WERI-Rb-1 (cell line): Measurements from ENCODE around the gene FBLN1.

Source experiments
- DNase-seq: peaks from one replicate; pipeline ENCODE4 v3.0.0-alpha.2; 2020
- H3K27ac ChIP-seq: fragments of 250-450 bp; sonication (Bioruptor Pico); 2 replicates; pipeline ENCODE4 v1.5.1; 2020; ENCODE audit warnings: mild to moderate bottlenecking, moderate library complexity
- H3K27me3 ChIP-seq: fragments of 250-450 bp; sonication (Bioruptor Pico); 2 replicates; pipeline ENCODE4 v1.5.1; 2021; ENCODE audit warnings: mild to moderate bottlenecking, low read depth, moderate library complexity; ENCODE audit not compliant: insufficient read depth, severe bottlenecking
- H3K36me3 ChIP-seq: fragments of 250-450 bp; sonication (Bioruptor Pico); 2 replicates; pipeline ENCODE4 v1.5.1; 2020; ENCODE audit warnings: mild to moderate bottlenecking, moderate library complexity
- H3K4me3 ChIP-seq: 2 replicates; pipeline ENCODE4 v1.5.1; 2011; ENCODE audit warnings: low read depth, mild to moderate bottlenecking, control low read depth, low read length
- H3K9me3 ChIP-seq: fragments of 250-450 bp; sonication (Bioruptor Pico); 2 replicates; pipeline ENCODE4 v1.5.1; 2021; ENCODE audit warnings: mild to moderate bottlenecking, moderate library complexity; ENCODE audit not compliant: severe bottlenecking
- TF ChIP-seq, protein P1 (sequence below): IDR thresholded peaks from 2 replicates; pipeline ENCODE4 v1.5.1; 2011; ENCODE audit warnings: low read depth, mild to moderate bottlenecking, control low read depth, inconsistent platforms, low read length

FBLN1 gene

GRCh38 chr22:45546333-45547015 is 43.8 kb downstream of the FBLN1 start:
- no peak overlapping the region for H3K27ac ChIP-seq
- DNase-seq = no peak
- no peaks in the 10 kb centered on the region for H3K9me3 ChIP-seq
- no peaks in the 10 kb centered on the region for H3K27me3 ChIP-seq
- no peak overlapping the region for H3K4me3 ChIP-seq
- TF ChIP-seq, protein P1, sequence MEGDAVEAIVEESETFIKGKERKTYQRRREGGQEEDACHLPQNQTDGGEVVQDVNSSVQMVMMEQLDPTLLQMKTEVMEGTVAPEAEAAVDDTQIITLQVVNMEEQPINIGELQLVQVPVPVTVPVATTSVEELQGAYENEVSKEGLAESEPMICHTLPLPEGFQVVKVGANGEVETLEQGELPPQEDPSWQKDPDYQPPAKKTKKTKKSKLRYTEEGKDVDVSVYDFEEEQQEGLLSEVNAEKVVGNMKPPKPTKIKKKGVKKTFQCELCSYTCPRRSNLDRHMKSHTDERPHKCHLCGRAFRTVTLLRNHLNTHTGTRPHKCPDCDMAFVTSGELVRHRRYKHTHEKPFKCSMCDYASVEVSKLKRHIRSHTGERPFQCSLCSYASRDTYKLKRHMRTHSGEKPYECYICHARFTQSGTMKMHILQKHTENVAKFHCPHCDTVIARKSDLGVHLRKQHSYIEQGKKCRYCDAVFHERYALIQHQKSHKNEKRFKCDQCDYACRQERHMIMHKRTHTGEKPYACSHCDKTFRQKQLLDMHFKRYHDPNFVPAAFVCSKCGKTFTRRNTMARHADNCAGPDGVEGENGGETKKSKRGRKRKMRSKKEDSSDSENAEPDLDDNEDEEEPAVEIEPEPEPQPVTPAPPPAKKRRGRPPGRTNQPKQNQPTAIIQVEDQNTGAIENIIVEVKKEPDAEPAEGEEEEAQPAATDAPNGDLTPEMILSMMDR = no peak
- H3K36me3 ChIP-seq = peaks cover 90% of the 10 kb centered on the region

DNA sequence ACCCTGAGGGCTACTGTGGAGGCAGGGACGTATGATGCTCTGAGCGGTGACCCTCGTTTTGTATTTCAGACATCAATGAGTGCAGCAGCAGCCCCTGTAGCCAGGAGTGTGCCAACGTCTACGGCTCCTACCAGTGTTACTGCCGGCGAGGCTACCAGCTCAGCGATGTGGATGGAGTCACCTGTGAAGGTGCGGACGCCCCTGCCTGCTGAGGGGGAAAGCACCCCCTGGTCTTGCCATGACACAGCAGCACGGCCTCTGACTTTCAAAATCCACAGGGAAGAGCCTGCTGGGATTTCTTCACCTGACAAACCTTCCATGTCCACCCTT is 44.3 kb downstream of the FBLN1 start:
- H3K36me3 ChIP-seq = peaks cover 88% of the 10 kb centered on the region
- H3K4me3 ChIP-seq = no peak overlapping the region
- no peaks in the 10 kb centered on the region for H3K9me3 ChIP-seq
- no peak overlapping the region for H3K27ac ChIP-seq
- TF ChIP-seq, protein P1 = no peak
- H3K27me3 ChIP-seq = no peaks in the 10 kb centered on the region
- no peak for DNase-seq

GRCh38 chr22:45547731-45548130 is 45.0 kb downstream of the FBLN1 start:
- Histone ChIP-seq H3K9me3 (no peaks in the 10 kb centered on the region), H3K27me3 (no peaks in the 10 kb centered on the region), H3K27ac (no peak overlapping the region), H3K36me3 (peaks cover 86% of the 10 kb centered on the region), H3K4me3 (no peak overlapping the region)
- TF ChIP-seq, protein P1 = no peak
- no peak for DNase-seq

GRCh38 chr22:45548247-45548840 is 45.7 kb downstream of the FBLN1 start:
- DNase-seq = no peak
- Histone ChIP-seq H3K27ac (no peak overlapping the region), H3K36me3 (peaks cover 80% of the 10 kb centered on the region), H3K4me3 (no peak overlapping the region), H3K27me3 (no peaks in the 10 kb centered on the region), H3K9me3 (no peaks in the 10 kb centered on the region)
- TF ChIP-seq, protein P1 = no peak

- no peak for DNase-seq
- Histone ChIP-seq H3K27ac (no peak overlapping the region), H3K27me3 (no peaks in the 10 kb centered on the region), H3K36me3 (peaks cover 78% of the 10 kb centered on the region), H3K9me3 (no peaks in the 10 kb centered on the region), H3K4me3 (no peak overlapping the region)
- TF ChIP-seq, protein P1 = no peak
Observed at GRCh38 chr22:45548991-45549761, 46.5 kb downstream of the FBLN1 start.
